Panc1 (cell line): ENCODE results near the gene ACKR2. TPM values are rescaled to one million over a fixed set of nuclear protein-coding genes. Genes with fewer than 3 reads are reported as not detected.

ENCODE experiments used
- ATAC-seq: fragments of 200-7000 bp; cut with Tn5 transposase; 2 replicates; pipeline ENCODE4 v1.9.1; 2020; ENCODE audit warnings: mild to moderate bottlenecking, moderate library complexity
- BruUV-seq: library from RNA; stranded (reverse); fragments of 400-500 nt; replicated peaks from 2 replicates; lab custom pipeline; 2021; lab: Mats Ljungman, UMichigan
- CTCF ChIA-PET: fragments of 300-600 bp; sonication (Branson Sonifier 250); formaldehyde crosslinking; loops from one replicate; lab custom pipeline; 2022; ENCODE audit warnings: antibody characterized with exemption; lab: Charles Lee
- POLR2A ChIA-PET: fragments of 300-600 bp; sonication (Branson Sonifier 250); formaldehyde crosslinking; loops from one replicate; lab custom pipeline; 2022; ENCODE audit warnings: antibody characterized with exemption; lab: Charles Lee
- DNase-seq: peaks from one replicate; pipeline ENCODE4 v3.0.0-alpha.2; 2010; ENCODE audit warnings: low read depth, low spot score
- H3K27ac ChIP-seq: 2 replicates; pipeline ENCODE4 v1.5.1; 2011; ENCODE audit warnings: mild to moderate bottlenecking, low read length, inconsistent platforms
- H3K27me3 ChIP-seq: fragments of 200-500 bp; sonication (Bioruptor generic); 2 replicates; pipeline ENCODE4 v1.6.0; 2014; ENCODE audit warnings: low read length, inconsistent platforms; ENCODE audit not compliant: control insufficient read depth, insufficient read depth
- H3K36me3 ChIP-seq: fragments of 200-500 bp; sonication (Bioruptor generic); 2 replicates; pipeline ENCODE4 v1.5.1; 2014; ENCODE audit warnings: inconsistent platforms, mild to moderate bottlenecking, low read length, moderate library complexity; ENCODE audit not compliant: control insufficient read depth, insufficient read depth
- H3K4me1 ChIP-seq: 2 replicates; pipeline ENCODE4 v1.5.1; 2011; ENCODE audit warnings: inconsistent platforms, mild to moderate bottlenecking, low read length, moderate library complexity; ENCODE audit not compliant: control insufficient read depth, insufficient read depth
- H3K4me3 ChIP-seq, 2 experiments: 2 replicates each; pipeline ENCODE4 v1.5.1; 2011 to 2012; ENCODE audit warnings: low read depth in 2 of 2, low read length in 2 of 2, mild to moderate bottlenecking in 2 of 2, inconsistent platforms in 1 of 2, moderate library complexity in 1 of 2
- H3K9me3 ChIP-seq: fragments of 200-500 bp; sonication (Bioruptor generic); 2 replicates; pipeline ENCODE4 v1.5.1; 2014; ENCODE audit warnings: low read depth, mild to moderate bottlenecking, inconsistent platforms, low read length, moderate library complexity; ENCODE audit not compliant: control insufficient read depth, insufficient read depth
- POLR2AphosphoS5 ChIP-seq: IDR thresholded peaks from 2 replicates; pipeline ENCODE4 v1.6.1; 2012; ENCODE audit warnings: mild to moderate bottlenecking, low read depth, low read length, moderate library complexity
- SIN3A ChIP-seq: IDR thresholded peaks from 2 replicates; pipeline ENCODE4 v1.6.1; 2012; ENCODE audit warnings: low read depth, mild to moderate bottlenecking, low read length, moderate library complexity, borderline replicate concordance; ENCODE audit not compliant: insufficient read depth
- TCF7L2 ChIP-seq: IDR thresholded peaks from 2 replicates; pipeline ENCODE4 v1.6.1; 2011; ENCODE audit warnings: mild to moderate bottlenecking, low read depth, low read length, inconsistent platforms
- in situ Hi-C: cut with HindIII; loops from 2 replicates; pipeline ENCODE4 v1.10.0; 2016; ENCODE audit warnings: low sequenced_read_pairs, low pct_unique_long_range_greater_than_20kb
- intact Hi-C: fragments of 100-400 bp; cut with micrococcal nuclease; formaldehyde crosslinking; loops from one replicate; pipeline ENCODE4 v1.10.0; 2022; ENCODE audit not compliant: unreplicated experiment
- total RNA-seq: library from RNA; stranded (reverse); gene quantifications from one replicate; pipeline ENCODE4 v1.2.1, GENCODE V29; 2021; ENCODE audit not compliant: unreplicated experiment
- TF ChIP-seq, protein P1 (sequence below): fragments of 450-650 bp; IDR thresholded peaks from 2 replicates; pipeline ENCODE4 v1.5.1; 2017; ENCODE audit warnings: mild to moderate bottlenecking
- TF ChIP-seq, protein P2 (sequence below), 2 experiments: IDR thresholded peaks; 2 replicates each; pipeline ENCODE4 v1.6.1; 2011 to 2012; ENCODE audit warnings: low read depth in 2 of 2, control low read depth in 1 of 2, low read length in 1 of 2, mild to moderate bottlenecking in 1 of 2, moderate library complexity in 1 of 2; ENCODE audit not compliant: insufficient read depth in 1 of 2

The ACKR2 gene
- total RNA-seq, 1 experiment from 2014 or later: not detected

DNA sequence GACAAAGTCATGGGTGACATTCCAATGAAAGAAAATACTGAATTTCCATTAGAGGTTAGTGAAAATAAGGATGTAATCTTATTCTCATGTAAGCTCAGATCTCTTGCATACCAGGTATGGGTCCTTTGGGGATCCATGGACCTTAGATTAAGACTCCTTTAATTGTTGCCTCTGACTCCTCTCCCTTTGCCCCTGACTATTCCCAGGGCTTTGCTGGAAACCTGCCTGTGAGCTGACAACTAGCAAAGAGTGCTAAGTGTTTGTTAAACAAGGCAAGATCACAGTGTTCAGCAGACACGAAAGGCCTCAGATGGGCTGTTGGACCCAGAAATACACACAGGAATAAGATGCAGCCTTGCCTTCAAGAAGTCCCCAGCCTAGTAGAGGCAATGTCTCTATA is 32.1 kb downstream of the ACKR2 start:
- POLR2A ChIA-PET: no interaction called here
- intact Hi-C loops: no loop called here
- Histone ChIP-seq H3K4me1 (no peaks in the 10 kb centered on the region), H3K27ac (no peak overlapping the region), H3K27me3 (no peaks in the 10 kb centered on the region), H3K9me3 (no peaks in the 10 kb centered on the region), H3K4me3 (no peak overlapping the region), H3K36me3 (no peaks in the 10 kb centered on the region)
- DNase-seq (no peak), ATAC-seq (no peak)
- TF ChIP-seq, protein P1, sequence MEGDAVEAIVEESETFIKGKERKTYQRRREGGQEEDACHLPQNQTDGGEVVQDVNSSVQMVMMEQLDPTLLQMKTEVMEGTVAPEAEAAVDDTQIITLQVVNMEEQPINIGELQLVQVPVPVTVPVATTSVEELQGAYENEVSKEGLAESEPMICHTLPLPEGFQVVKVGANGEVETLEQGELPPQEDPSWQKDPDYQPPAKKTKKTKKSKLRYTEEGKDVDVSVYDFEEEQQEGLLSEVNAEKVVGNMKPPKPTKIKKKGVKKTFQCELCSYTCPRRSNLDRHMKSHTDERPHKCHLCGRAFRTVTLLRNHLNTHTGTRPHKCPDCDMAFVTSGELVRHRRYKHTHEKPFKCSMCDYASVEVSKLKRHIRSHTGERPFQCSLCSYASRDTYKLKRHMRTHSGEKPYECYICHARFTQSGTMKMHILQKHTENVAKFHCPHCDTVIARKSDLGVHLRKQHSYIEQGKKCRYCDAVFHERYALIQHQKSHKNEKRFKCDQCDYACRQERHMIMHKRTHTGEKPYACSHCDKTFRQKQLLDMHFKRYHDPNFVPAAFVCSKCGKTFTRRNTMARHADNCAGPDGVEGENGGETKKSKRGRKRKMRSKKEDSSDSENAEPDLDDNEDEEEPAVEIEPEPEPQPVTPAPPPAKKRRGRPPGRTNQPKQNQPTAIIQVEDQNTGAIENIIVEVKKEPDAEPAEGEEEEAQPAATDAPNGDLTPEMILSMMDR: no peak
- in situ Hi-C loops: no loop called here
- BruUV-seq: no TSS peak
- CTCF ChIA-PET: no interaction called here

DNA sequence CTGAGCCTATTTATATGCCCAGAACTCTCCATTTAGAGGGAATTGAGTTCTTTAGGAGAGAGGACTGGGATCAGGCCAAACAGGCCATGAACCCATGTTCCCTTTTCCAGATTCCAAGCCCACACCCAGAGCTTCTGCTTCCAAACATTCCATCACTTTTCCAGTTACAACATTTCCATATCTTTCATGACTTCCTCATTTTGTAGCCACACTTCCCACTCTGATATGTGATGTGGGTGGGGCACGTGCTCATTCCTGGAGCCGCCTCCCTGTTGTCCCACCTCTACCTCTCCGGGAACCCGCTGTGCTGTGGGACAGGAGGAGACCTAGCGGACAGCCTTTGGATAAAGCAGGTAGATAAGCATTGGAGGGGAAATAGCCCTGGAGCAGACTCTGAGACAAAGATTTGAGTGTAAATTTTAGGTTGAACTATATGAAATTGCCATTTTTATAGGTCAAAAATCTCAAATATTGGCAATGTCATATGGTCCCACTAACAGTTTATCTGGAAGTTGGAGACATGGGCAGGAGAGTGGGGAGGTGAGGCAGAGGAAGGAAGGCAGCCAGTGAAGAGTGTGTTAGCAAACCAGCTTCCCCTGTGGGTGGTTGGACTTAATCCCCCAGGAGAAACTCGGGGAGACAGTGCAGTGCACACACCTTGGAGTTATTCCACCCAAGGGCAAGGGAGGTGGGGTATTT is 34.6 kb downstream of the ACKR2 start:
- CTCF ChIA-PET: no interaction called here
- Histone ChIP-seq H3K27me3 (no peaks in the 10 kb centered on the region; the same call in 1 of the 2 replicates), H3K9me3 (no peaks in the 10 kb centered on the region), H3K4me1 (no peaks in the 10 kb centered on the region), H3K27ac (no peak overlapping the region), H3K36me3 (no peaks in the 10 kb centered on the region), H3K4me3 (no peak overlapping the region)
- intact Hi-C loops: no loop called here
- TF ChIP-seq, protein P1: no peak
- TF ChIP-seq, protein P2, sequence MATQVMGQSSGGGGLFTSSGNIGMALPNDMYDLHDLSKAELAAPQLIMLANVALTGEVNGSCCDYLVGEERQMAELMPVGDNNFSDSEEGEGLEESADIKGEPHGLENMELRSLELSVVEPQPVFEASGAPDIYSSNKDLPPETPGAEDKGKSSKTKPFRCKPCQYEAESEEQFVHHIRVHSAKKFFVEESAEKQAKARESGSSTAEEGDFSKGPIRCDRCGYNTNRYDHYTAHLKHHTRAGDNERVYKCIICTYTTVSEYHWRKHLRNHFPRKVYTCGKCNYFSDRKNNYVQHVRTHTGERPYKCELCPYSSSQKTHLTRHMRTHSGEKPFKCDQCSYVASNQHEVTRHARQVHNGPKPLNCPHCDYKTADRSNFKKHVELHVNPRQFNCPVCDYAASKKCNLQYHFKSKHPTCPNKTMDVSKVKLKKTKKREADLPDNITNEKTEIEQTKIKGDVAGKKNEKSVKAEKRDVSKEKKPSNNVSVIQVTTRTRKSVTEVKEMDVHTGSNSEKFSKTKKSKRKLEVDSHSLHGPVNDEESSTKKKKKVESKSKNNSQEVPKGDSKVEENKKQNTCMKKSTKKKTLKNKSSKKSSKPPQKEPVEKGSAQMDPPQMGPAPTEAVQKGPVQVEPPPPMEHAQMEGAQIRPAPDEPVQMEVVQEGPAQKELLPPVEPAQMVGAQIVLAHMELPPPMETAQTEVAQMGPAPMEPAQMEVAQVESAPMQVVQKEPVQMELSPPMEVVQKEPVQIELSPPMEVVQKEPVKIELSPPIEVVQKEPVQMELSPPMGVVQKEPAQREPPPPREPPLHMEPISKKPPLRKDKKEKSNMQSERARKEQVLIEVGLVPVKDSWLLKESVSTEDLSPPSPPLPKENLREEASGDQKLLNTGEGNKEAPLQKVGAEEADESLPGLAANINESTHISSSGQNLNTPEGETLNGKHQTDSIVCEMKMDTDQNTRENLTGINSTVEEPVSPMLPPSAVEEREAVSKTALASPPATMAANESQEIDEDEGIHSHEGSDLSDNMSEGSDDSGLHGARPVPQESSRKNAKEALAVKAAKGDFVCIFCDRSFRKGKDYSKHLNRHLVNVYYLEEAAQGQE (IDR thresholded peaks at IDR 0.05; ENCODE audit: insufficient read depth in 1 of 2, low read depth in 2 of 2, low read length in 1 of 2): no peak
- TF ChIP-seq SIN3A (no peak), POLR2AphosphoS5 (no peak), TCF7L2 (no peak)
- BruUV-seq: no TSS peak
- ATAC-seq (no peak), DNase-seq (no peak)
- POLR2A ChIA-PET: interaction anchor here (0.5 kb wide), 1 partner anchor 234 kb away, joined by 3 read pairs; no protein-coding TSS in a partner anchor
- in situ Hi-C loops: no loop called here
